HG02678 (cell line): ENCODE results near the gene ACOT6.
"Not testable (repeated sequence)": the region's sequence is repeated elsewhere in the genome, so short reads cannot be mapped to it uniquely, and the experiment has no call there.

Experiments used
- ATAC-seq: cut with Tn5 transposase; IDR thresholded peaks from one replicate; pipeline ENCODE4 v1.9.1; 2021; ENCODE audit warnings: mild to moderate bottlenecking, moderate library complexity; ENCODE audit not compliant: unreplicated experiment

The ACOT6 gene

GRCh38 chr14:73644531-73645247 is 32.4 kb downstream of the ACOT6 start, which contains the start of gene DNAL1:
TSS of gene DNAL1 (plus strand) at chr14:73644986. CDS start at chr14:73645040, 54 bp downstream.
- peak; percentile 97 for ATAC-seq

- ATAC-seq, result no peak
Measured at GRCh38 chr14:73645248-73645610, 32.9 kb downstream of the ACOT6 start.

- no peak for ATAC-seq
Measured at GRCh38 chr14:73651005-73651404, 38.7 kb downstream of the ACOT6 start.

GRCh38 chr14:73655851-73656250 is 43.5 kb downstream of the ACOT6 start:
- no peak for ATAC-seq

GRCh38 chr14:73659202-73659601 is 46.9 kb downstream of the ACOT6 start:
- not testable (repeated sequence) for ATAC-seq

- no peak for ATAC-seq
Measured at GRCh38 chr14:73660511-73660910, 48.2 kb downstream of the ACOT6 start.

- ATAC-seq, result no peak
Measured at GRCh38 chr14:73661872-73662271, 49.6 kb downstream of the ACOT6 start.

- no peak for ATAC-seq
Measured at GRCh38 chr14:73662487-73662943, 50.2 kb downstream of the ACOT6 start.

- no peak for ATAC-seq
Measured at GRCh38 chr14:73663548-73664212, 51.4 kb downstream of the ACOT6 start.

GRCh38 chr14:73665130-73665529 is 52.8 kb downstream of the ACOT6 start:
- no peak for ATAC-seq

GRCh38 chr14:73666583-73666982 is 54.3 kb downstream of the ACOT6 start:
- ATAC-seq, result no peak

GRCh38 chr14:73667854-73668253 is 55.5 kb downstream of the ACOT6 start:
- no peak for ATAC-seq
